HEK293 (cell line): ENCODE measurements around the gene TTC23.

Experiments used
- BCL11A ChIP-seq: fragments of 450-650 bp; formaldehyde crosslinking; IDR thresholded peaks from 2 replicates; pipeline ENCODE4 v1.5.1; 2016; ENCODE audit warnings: low read depth, missing biosample characterization, missing genetic modification characterization
- CTCF ChIP-seq: fragments of 450-650 bp; formaldehyde crosslinking; IDR thresholded peaks from 2 replicates; pipeline ENCODE4 v1.5.1; 2016; ENCODE audit warnings: missing biosample characterization, missing genetic modification characterization
- HOXA7 ChIP-seq: sonication (generic); formaldehyde crosslinking; IDR thresholded peaks from 2 replicates; pipeline ENCODE4 v1.8.1; 2022; ENCODE audit warnings: missing genetic modification reagents, borderline replicate concordance
- HOXC10 ChIP-seq: sonication (generic); formaldehyde crosslinking; IDR thresholded peaks from 2 replicates; pipeline ENCODE4 v1.8.1; 2023; ENCODE audit warnings: mild to moderate bottlenecking, missing genetic modification reagents
- KLF17 ChIP-seq: fragments of 450-650 bp; formaldehyde crosslinking; IDR thresholded peaks from 2 replicates; pipeline ENCODE4 v1.5.1; 2016; ENCODE audit warnings: missing biosample characterization, missing genetic modification characterization
- OVOL3 ChIP-seq: fragments of 450-650 bp; formaldehyde crosslinking; IDR thresholded peaks from 2 replicates; pipeline ENCODE4 v1.5.1; 2016; ENCODE audit warnings: missing biosample characterization, missing genetic modification characterization
- PATZ1 ChIP-seq: fragments of 450-650 bp; formaldehyde crosslinking; IDR thresholded peaks from 2 replicates; pipeline ENCODE4 v1.5.1; 2016; ENCODE audit warnings: missing biosample characterization, missing genetic modification characterization
- YY2 ChIP-seq: fragments of 450-650 bp; formaldehyde crosslinking; IDR thresholded peaks from 2 replicates; pipeline ENCODE4 v1.5.1; 2016; ENCODE audit warnings: missing biosample characterization, missing genetic modification characterization
- ZBTB7A ChIP-seq: fragments of 450-650 bp; formaldehyde crosslinking; IDR thresholded peaks from 2 replicates; pipeline ENCODE4 v1.5.1; 2016; ENCODE audit warnings: low read depth, missing biosample characterization, missing genetic modification characterization
- ZFP69B ChIP-seq: fragments of 450-650 bp; formaldehyde crosslinking; IDR thresholded peaks from 2 replicates; pipeline ENCODE4 v1.5.1; 2016; ENCODE audit warnings: missing biosample characterization, missing genetic modification characterization
- ZNF140 ChIP-seq: fragments of 450-650 bp; formaldehyde crosslinking; IDR thresholded peaks from 2 replicates; pipeline ENCODE4 v1.5.1; 2016; ENCODE audit warnings: missing biosample characterization, missing genetic modification characterization
- ZNF157 ChIP-seq: fragments of 450-650 bp; formaldehyde crosslinking; IDR thresholded peaks from 2 replicates; pipeline ENCODE4 v1.5.1; 2016; ENCODE audit warnings: missing biosample characterization, missing genetic modification characterization
- ZNF184 ChIP-seq: fragments of 450-650 bp; IDR thresholded peaks from 2 replicates; pipeline ENCODE4 v1.5.1; 2018; ENCODE audit warnings: missing biosample characterization, mild to moderate bottlenecking, missing genetic modification characterization
- ZNF24 ChIP-seq: fragments of 450-650 bp; formaldehyde crosslinking; IDR thresholded peaks from 2 replicates; pipeline ENCODE4 v1.5.1; 2016; ENCODE audit warnings: missing biosample characterization, missing genetic modification characterization
- ZNF280D ChIP-seq: fragments of 450-650 bp; formaldehyde crosslinking; IDR thresholded peaks from 2 replicates; pipeline ENCODE4 v1.5.1; 2016; ENCODE audit warnings: missing biosample characterization, missing genetic modification characterization
- ZNF302 ChIP-seq: fragments of 450-650 bp; formaldehyde crosslinking; IDR thresholded peaks from 2 replicates; pipeline ENCODE4 v1.5.1; 2016; ENCODE audit warnings: missing biosample characterization, missing genetic modification characterization, low read depth
- ZNF362 ChIP-seq: fragments of 450-650 bp; formaldehyde crosslinking; IDR thresholded peaks from 2 replicates; pipeline ENCODE4 v1.5.1; 2016; ENCODE audit warnings: missing biosample characterization, missing genetic modification characterization
- ZNF37A ChIP-seq: fragments of 450-650 bp; IDR thresholded peaks from 2 replicates; pipeline ENCODE4 v1.5.1; 2018; ENCODE audit warnings: missing biosample characterization, missing genetic modification characterization
- ZNF423 ChIP-seq: fragments of 450-650 bp; formaldehyde crosslinking; IDR thresholded peaks from 2 replicates; pipeline ENCODE4 v1.5.1; 2016; ENCODE audit warnings: missing biosample characterization, missing genetic modification characterization
- ZNF48 ChIP-seq: fragments of 450-650 bp; formaldehyde crosslinking; IDR thresholded peaks from 2 replicates; pipeline ENCODE4 v1.5.1; 2016; ENCODE audit warnings: missing biosample characterization, missing genetic modification characterization
- ZNF510 ChIP-seq: fragments of 450-650 bp; formaldehyde crosslinking; IDR thresholded peaks from 2 replicates; pipeline ENCODE4 v1.5.1; 2018; ENCODE audit warnings: mild to moderate bottlenecking, missing genetic modification characterization, missing biosample characterization; ENCODE audit not compliant: insufficient replicate concordance
- ZNF544 ChIP-seq: fragments of 450-650 bp; formaldehyde crosslinking; IDR thresholded peaks from 2 replicates; pipeline ENCODE4 v1.5.0; 2017; ENCODE audit warnings: missing biosample characterization, missing genetic modification characterization
- ZNF626 ChIP-seq: fragments of 450-650 bp; sonication (Bioruptor Pico); formaldehyde crosslinking; IDR thresholded peaks from 2 replicates; pipeline ENCODE4 v1.5.1; 2018; ENCODE audit warnings: missing biosample characterization, missing genetic modification characterization, inconsistent platforms
- ZNF704 ChIP-seq: fragments of 450-650 bp; formaldehyde crosslinking; IDR thresholded peaks from 2 replicates; pipeline ENCODE4 v1.5.1; 2016; ENCODE audit warnings: missing biosample characterization, missing genetic modification characterization
- ZNF830 ChIP-seq: fragments of 450-650 bp; IDR thresholded peaks from 2 replicates; pipeline ENCODE4 v1.5.0; 2018; ENCODE audit warnings: missing biosample characterization, missing genetic modification characterization, low read depth, mild to moderate bottlenecking, moderate library complexity
- ZSCAN16 ChIP-seq: fragments of 450-650 bp; formaldehyde crosslinking; IDR thresholded peaks from 2 replicates; pipeline ENCODE4 v1.5.1; 2016; ENCODE audit warnings: missing biosample characterization, missing genetic modification characterization
- TF ChIP-seq, protein P1 (sequence below): IDR thresholded peaks from 2 replicates; pipeline ENCODE4 v1.6.1; 2011; ENCODE audit warnings: mild to moderate bottlenecking, low read depth, low read length, borderline replicate concordance

TTC23 gene

GRCh38 chr15:99100245-99101173 lies 148.9 kb downstream of the TTC23 start (continued):
- no peak for TF ChIP-seq ZNF280D (tag by site-specific recombination)
- TF ChIP-seq ZNF302, result no peak
- peak; percentile 85 for TF ChIP-seq CTCF (tag by site-specific recombination)
- no peak for TF ChIP-seq YY2
- 0 out of 2 replicates have a peak, but pooled peaks have one; percentile 28 for TF ChIP-seq ZNF362 (tag by site-specific recombination)
- no peak for TF ChIP-seq OVOL3
- TF ChIP-seq ZNF140 (tag by site-specific recombination), result no peak
- TF ChIP-seq ZNF37A (tag by site-specific recombination), result no peak
- no peak for TF ChIP-seq ZNF544 (tag by site-specific recombination)
- no peak for TF ChIP-seq ZNF830
- no peak for TF ChIP-seq BCL11A
- no peak for TF ChIP-seq ZNF510 (tag by site-specific recombination)
- 0 out of 2 replicates have a peak, but pooled peaks have one; percentile 55 for TF ChIP-seq KLF17 (tag by site-specific recombination)
- TF ChIP-seq HOXA7, result no peak
- peak; percentile 60; the same call in 1 of the 2 replicates for TF ChIP-seq ZNF423 (tag by site-specific recombination)
- no peak for TF ChIP-seq ZNF24 (tag by site-specific recombination)
- peak; percentile 56 for TF ChIP-seq PATZ1
- TF ChIP-seq, protein P1, sequence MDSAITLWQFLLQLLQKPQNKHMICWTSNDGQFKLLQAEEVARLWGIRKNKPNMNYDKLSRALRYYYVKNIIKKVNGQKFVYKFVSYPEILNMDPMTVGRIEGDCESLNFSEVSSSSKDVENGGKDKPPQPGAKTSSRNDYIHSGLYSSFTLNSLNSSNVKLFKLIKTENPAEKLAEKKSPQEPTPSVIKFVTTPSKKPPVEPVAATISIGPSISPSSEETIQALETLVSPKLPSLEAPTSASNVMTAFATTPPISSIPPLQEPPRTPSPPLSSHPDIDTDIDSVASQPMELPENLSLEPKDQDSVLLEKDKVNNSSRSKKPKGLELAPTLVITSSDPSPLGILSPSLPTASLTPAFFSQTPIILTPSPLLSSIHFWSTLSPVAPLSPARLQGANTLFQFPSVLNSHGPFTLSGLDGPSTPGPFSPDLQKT, result no peak
- no peak for TF ChIP-seq ZNF184 (tag by site-specific recombination)
- no peak for TF ChIP-seq ZNF626 (tag by site-specific recombination)
- no peak for TF ChIP-seq ZNF48 (tag by site-specific recombination)
- no peak for TF ChIP-seq ZSCAN16 (tag by site-specific recombination)
- no peak for TF ChIP-seq ZNF157 (tag by site-specific recombination)
- TF ChIP-seq ZBTB7A, result no peak
- no peak for TF ChIP-seq ZNF704 (tag by site-specific recombination)
- TF ChIP-seq ZFP69B, result no peak
- TF ChIP-seq HOXC10, result no peak
